Fibroblast of pulmonary artery (primary cell): ENCODE measurements around the gene REN.

Source experiments
- DNase-seq: peaks from one replicate; pipeline ENCODE4 v3.0.0-alpha.2; 2010; ENCODE audit warnings: low read depth
- H3K4me3 ChIP-seq: replicated peaks from 2 replicates; pipeline ENCODE4 v1.5.1; 2011; ENCODE audit warnings: low read depth, mild to moderate bottlenecking, control low read depth, low read length, moderate library complexity
- CTCF ChIP-seq: IDR thresholded peaks from 2 replicates; pipeline ENCODE4 v1.5.1; 2011; ENCODE audit warnings: mild to moderate bottlenecking, control low read depth, low read length, inconsistent platforms; ENCODE audit errors: missing control alignments

The REN gene

GRCh38 chr1:204150702-204151551 is 15.2 kb downstream of the REN start:
- H3K4me3 ChIP-seq: peak overlapping the region; percentile 57
- TF ChIP-seq CTCF: no peak
- DNase-seq: no peak

GRCh38 chr1:204149635-204150565 is 16.2 kb downstream of the REN start:
- TF ChIP-seq CTCF: no peak
- no peak overlapping the region for H3K4me3 ChIP-seq
- DNase-seq: no peak

- no peak overlapping the region for H3K4me3 ChIP-seq
- no peak for DNase-seq
- TF ChIP-seq CTCF: no peak
Measured at GRCh38 chr1:204149107-204149506, 17.0 kb downstream of the REN start.

GRCh38 chr1:204147406-204148383 is 18.4 kb downstream of the REN start:
- no peak for DNase-seq
- no peak for TF ChIP-seq CTCF
- no peak overlapping the region for H3K4me3 ChIP-seq

GRCh38 chr1:204146965-204147364 is 19.2 kb downstream of the REN start:
- no peak overlapping the region for H3K4me3 ChIP-seq
- no peak for TF ChIP-seq CTCF
- no peak for DNase-seq

GRCh38 chr1:204146309-204146708 is 19.8 kb downstream of the REN start:
- no peak for TF ChIP-seq CTCF
- DNase-seq: no peak
- no peak overlapping the region for H3K4me3 ChIP-seq
